ENCODE data around the gene PLXDC1. TPM values are rescaled to one million over a fixed set of nuclear protein-coding genes. Genes with fewer than 3 reads are reported as not detected.

PLXDC1 gene
- total and polyA plus RNA-seq, 10 donors = 2.9 to 11.2 (median 4.5) TPM

DNA sequence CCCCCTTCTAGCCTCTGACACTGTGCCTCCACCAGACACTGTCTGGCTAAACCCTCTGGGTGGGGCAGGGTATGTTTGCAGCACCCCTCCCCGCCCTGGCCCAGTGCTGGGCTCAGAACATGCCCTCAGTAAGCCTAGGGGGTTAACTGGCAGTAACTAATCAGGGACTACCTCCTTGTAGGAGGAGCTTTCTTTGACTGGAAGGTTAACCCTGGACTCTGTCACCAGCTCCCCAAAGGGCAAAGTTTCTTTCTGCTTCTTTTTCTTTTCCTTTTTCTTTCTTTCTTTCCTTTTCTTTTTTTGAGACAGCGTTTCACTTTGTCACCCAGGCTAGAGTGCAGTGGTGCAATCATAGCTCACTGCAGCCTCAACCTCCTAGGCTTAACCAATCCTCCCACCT, 76.8 kb downstream of the PLXDC1 start:
- Histone ChIP-seq H3K36me3 (no peaks in the 10 kb centered on the region), H3K9me3 (no peaks in the 10 kb centered on the region), H3K27ac (no peak overlapping the region), H3K4me3 (no peak overlapping the region), H3K4me1 (peaks cover 0 to 2% (median under 1%) of the 10 kb centered on the region in 6 donors), H3K27me3 (replicated peaks in 1 of 7) (no peaks in the 10 kb centered on the region)
- intact Hi-C loops (cut with DNase I; ENCODE audit: low total_unique reads) = no loop called here
- WGBS, 5 donors = 75 to 97% (median 84%) methylated on average over 2 of the region's 2 CpGs
- no peak for DNase-seq
- TF ChIP-seq POLR2A (IDR thresholded peaks at IDR 0.05) (no peak), POLR2AphosphoS5 (IDR thresholded peaks at IDR 0.05) (no peak), CTCF (IDR thresholded peaks at IDR 0.05 in 8 of 11, conservative IDR thresholded peaks at IDR 0.05 in 3 of 11) (no peak)

DNA sequence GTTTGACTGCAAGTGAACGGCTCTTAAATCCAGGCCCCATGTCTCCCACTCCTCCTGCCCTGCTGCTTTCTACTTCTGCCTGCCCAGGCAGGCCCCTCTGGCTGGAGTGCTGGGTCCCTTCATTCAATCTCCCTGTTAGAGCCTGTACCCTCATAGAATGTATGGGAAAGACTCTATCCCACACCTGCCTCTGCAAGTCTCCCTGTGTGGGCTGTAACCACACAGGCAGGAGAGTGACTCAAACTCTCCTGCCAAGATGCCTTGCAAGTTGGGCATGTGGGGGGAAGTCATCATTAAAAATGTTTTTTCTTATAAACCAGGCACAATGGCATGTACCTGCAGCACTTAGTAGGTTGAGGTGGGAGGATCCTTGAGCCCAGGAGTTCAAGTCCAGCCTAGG, 77.5 kb downstream of the PLXDC1 start:
- Histone ChIP-seq H3K36me3 (no peaks in the 10 kb centered on the region), H3K4me1 (peaks cover 0 to 8% (median 2%) of the 10 kb centered on the region in 6 donors), H3K4me3 (no peak overlapping the region), H3K27me3 (replicated peaks in 1 of 7) (no peaks in the 10 kb centered on the region), H3K27ac (no peak overlapping the region), H3K9me3 (no peaks in the 10 kb centered on the region)
- WGBS, 5 donors = 64 to 84% (median 71%) methylated on average over 1 of the region's 1 CpG
- no peak for TF ChIP-seq POLR2A (IDR thresholded peaks at IDR 0.05)
- TF ChIP-seq POLR2AphosphoS5 (IDR thresholded peaks at IDR 0.05) = no peak
- TF ChIP-seq CTCF (IDR thresholded peaks at IDR 0.05 in 8 of 11, conservative IDR thresholded peaks at IDR 0.05 in 3 of 11) = no peak
- intact Hi-C loops (cut with DNase I; ENCODE audit: low total_unique reads) = no loop called here
- DNase-seq = no peak

DNA sequence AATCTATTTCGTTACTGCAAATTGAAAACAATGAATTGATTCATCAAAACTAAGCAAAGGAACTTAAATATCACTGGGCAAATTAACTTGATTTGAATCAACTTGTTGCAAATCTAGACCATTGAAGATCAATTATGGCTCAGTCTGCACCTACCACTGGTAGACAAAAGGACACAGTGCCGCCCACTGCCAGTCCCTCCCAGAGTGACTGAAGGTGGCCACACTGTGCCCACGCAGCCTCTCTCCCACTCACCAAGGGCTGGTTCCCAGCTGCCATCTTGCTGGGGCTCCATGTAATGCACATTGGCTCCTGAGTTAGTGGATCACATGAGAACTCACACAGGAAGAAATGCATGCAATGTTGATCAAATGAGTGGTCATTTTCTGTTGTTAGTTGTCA, 78.1 kb downstream of the PLXDC1 start:
- H3K4me1 ChIP-seq = peaks cover 0 to 9% (median 2%) of the 10 kb centered on the region in 6 donors
- H3K27ac ChIP-seq = no peak overlapping the region
- no peak for TF ChIP-seq POLR2A (IDR thresholded peaks at IDR 0.05)
- TF ChIP-seq POLR2AphosphoS5 (IDR thresholded peaks at IDR 0.05) = no peak
- TF ChIP-seq CTCF (IDR thresholded peaks at IDR 0.05 in 8 of 11, conservative IDR thresholded peaks at IDR 0.05 in 3 of 11) = no peak
- WGBS, 5 donors = 86 to 94% (median 89%) methylated on average over 3 of the region's 3 CpGs
- no peak for DNase-seq
- no peaks in the 10 kb centered on the region for H3K27me3 ChIP-seq (replicated peaks in 1 of 7)
- intact Hi-C loops (cut with DNase I; ENCODE audit: low total_unique reads) = no loop called here
- H3K9me3 ChIP-seq = no peaks in the 10 kb centered on the region
- H3K4me3 ChIP-seq = no peak overlapping the region
- H3K36me3 ChIP-seq = no peaks in the 10 kb centered on the region

- no peak overlapping the region for H3K4me3 ChIP-seq
- peaks cover 0 to 9% (median 2%) of the 10 kb centered on the region in 6 donors for H3K4me1 ChIP-seq
- H3K36me3 ChIP-seq = no peaks in the 10 kb centered on the region
- TF ChIP-seq CTCF (IDR thresholded peaks at IDR 0.05 in 8 of 11, conservative IDR thresholded peaks at IDR 0.05 in 3 of 11) = no peak
- TF ChIP-seq POLR2A (IDR thresholded peaks at IDR 0.05) = no peak
- no peak for TF ChIP-seq POLR2AphosphoS5 (IDR thresholded peaks at IDR 0.05)
- H3K9me3 ChIP-seq = no peaks in the 10 kb centered on the region
- no peak for DNase-seq
- intact Hi-C loops (cut with DNase I; ENCODE audit: low total_unique reads) = no loop called here
- H3K27me3 ChIP-seq (replicated peaks in 1 of 7) = no peaks in the 10 kb centered on the region
- WGBS, 5 donors = 82 to 94% (median 85%) methylated on average over 2 to 4 of the region's 4 CpGs
- no peak overlapping the region for H3K27ac ChIP-seq
Measured at GRCh38 chr17:39071573-39071972, 79.9 kb downstream of the PLXDC1 start.
